DOHH2 (cell line): ENCODE results near the gene EPB41L4B.
A peak's percentile ranks its signal among the peaks of the same experiment; 100 is the strongest.

Experiments
- H3F3A ChIP-seq: fragments of 200-600 bp; sonication (generic), shearing (Covaris generic); 2 replicates; pipeline ENCODE4 v1.6.0; 2016; ENCODE audit warnings: antibody characterized with exemption, mild to moderate bottlenecking; ENCODE audit not compliant: control insufficient read depth, insufficient read depth
- H3K27ac ChIP-seq: fragments of 200-600 bp; sonication (generic); 2 replicates; pipeline ENCODE4 v1.5.1; 2014; ENCODE audit warnings: low read depth, mild to moderate bottlenecking, low read length, moderate library complexity
- H3K27me3 ChIP-seq: fragments of 200-600 bp; sonication (generic); 2 replicates; pipeline ENCODE4 v1.6.1; 2014; ENCODE audit warnings: mild to moderate bottlenecking, low read length, mixed read lengths; ENCODE audit not compliant: control insufficient read depth
- H3K36me3 ChIP-seq: fragments of 200-600 bp; sonication (generic); 2 replicates; pipeline ENCODE4 v1.6.1; 2014; ENCODE audit warnings: mild to moderate bottlenecking, low read length, moderate library complexity, mixed read lengths; ENCODE audit not compliant: control insufficient read depth
- H3K4me1 ChIP-seq: fragments of 200-600 bp; sonication (generic); 2 replicates; pipeline ENCODE4 v1.6.1; 2014; ENCODE audit warnings: mild to moderate bottlenecking, low read length, mixed read lengths; ENCODE audit not compliant: control insufficient read depth
- H3K4me2 ChIP-seq: fragments of 200-600 bp; sonication (generic); 2 replicates; pipeline ENCODE4 v1.6.0; 2014; ENCODE audit warnings: mild to moderate bottlenecking, low read length, moderate library complexity
- H3K4me3 ChIP-seq: fragments of 200-600 bp; sonication (generic); 2 replicates; pipeline ENCODE4 v1.5.1; 2014; ENCODE audit warnings: mild to moderate bottlenecking, low read length, mixed read lengths
- H3K79me2 ChIP-seq: fragments of 200-600 bp; sonication (generic); 2 replicates; pipeline ENCODE4 v1.6.1; 2014; ENCODE audit warnings: mild to moderate bottlenecking, low read length, mixed read lengths; ENCODE audit not compliant: control insufficient read depth
- H3K9me2 ChIP-seq: fragments of 200-600 bp; sonication (generic); replicated peaks from 2 replicates; pipeline ENCODE4 v1.6.1; 2014; ENCODE audit warnings: mild to moderate bottlenecking, low read length, mixed read lengths; ENCODE audit not compliant: control insufficient read depth
- H3K9me3 ChIP-seq: fragments of 200-600 bp; sonication (generic); 2 replicates; pipeline ENCODE4 v1.6.1; 2014; ENCODE audit warnings: antibody characterized with exemption, low read length, mixed read lengths; ENCODE audit not compliant: control insufficient read depth, insufficient read depth
- H4K20me1 ChIP-seq: fragments of 200-600 bp; sonication (generic); 2 replicates; pipeline ENCODE4 v1.6.0; 2014; ENCODE audit warnings: low read depth, mild to moderate bottlenecking, antibody characterized with exemption, low read length, moderate library complexity; ENCODE audit not compliant: control insufficient read depth, insufficient read depth
- EZH2phosphoT487 ChIP-seq: fragments of 200-600 bp; sonication (generic); IDR thresholded peaks from 2 replicates; pipeline ENCODE4 v1.6.1; 2017; ENCODE audit warnings: borderline replicate concordance, mild to moderate bottlenecking, antibody characterized with exemption, low read length, moderate library complexity, mixed read lengths
- TF ChIP-seq, protein P1 (sequence below): fragments of 200-600 bp; sonication (generic); IDR thresholded peaks from one replicate; pipeline ENCODE4 v1.5.1; 2014; ENCODE audit warnings: antibody characterized with exemption, mild to moderate bottlenecking, low read depth, low read length; ENCODE audit not compliant: poor library complexity, severe bottlenecking

Gene EPB41L4B

DNA sequence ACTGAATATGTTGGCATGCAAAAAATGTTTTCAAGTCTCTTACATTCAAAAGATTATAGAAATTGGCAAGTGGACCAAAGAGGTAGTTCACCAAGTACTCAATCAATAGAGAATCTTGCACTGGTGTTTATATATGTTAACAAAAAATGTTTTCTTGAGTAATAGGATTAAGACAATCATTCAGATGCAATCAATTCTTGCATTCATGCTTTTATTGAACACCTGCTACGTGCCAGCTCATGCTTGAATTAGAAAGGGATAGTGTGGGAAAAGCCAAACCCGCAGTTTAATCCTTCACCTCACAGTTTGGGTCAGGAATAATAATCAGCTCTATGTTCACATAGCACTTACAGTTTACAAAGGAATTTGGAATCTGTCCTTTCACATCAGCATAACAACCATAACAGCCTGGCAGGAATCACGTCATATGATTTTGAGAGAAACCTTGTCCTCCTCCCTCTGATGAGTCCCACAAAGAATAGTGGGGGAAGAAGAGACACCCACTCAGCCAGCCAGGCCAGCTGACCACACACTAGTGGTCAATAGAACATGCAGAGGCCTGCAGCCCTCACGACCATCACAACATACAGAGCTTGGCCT, 117.0 kb downstream of the EPB41L4B start:
- no peak overlapping the region for H3K27ac ChIP-seq
- no peak overlapping the region for H3K4me3 ChIP-seq
- TF ChIP-seq EZH2phosphoT487: no peak
- TF ChIP-seq, protein P1, sequence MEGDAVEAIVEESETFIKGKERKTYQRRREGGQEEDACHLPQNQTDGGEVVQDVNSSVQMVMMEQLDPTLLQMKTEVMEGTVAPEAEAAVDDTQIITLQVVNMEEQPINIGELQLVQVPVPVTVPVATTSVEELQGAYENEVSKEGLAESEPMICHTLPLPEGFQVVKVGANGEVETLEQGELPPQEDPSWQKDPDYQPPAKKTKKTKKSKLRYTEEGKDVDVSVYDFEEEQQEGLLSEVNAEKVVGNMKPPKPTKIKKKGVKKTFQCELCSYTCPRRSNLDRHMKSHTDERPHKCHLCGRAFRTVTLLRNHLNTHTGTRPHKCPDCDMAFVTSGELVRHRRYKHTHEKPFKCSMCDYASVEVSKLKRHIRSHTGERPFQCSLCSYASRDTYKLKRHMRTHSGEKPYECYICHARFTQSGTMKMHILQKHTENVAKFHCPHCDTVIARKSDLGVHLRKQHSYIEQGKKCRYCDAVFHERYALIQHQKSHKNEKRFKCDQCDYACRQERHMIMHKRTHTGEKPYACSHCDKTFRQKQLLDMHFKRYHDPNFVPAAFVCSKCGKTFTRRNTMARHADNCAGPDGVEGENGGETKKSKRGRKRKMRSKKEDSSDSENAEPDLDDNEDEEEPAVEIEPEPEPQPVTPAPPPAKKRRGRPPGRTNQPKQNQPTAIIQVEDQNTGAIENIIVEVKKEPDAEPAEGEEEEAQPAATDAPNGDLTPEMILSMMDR: no peak
- H3K27me3 ChIP-seq: peaks cover 8% of the 10 kb centered on the region
- H3K4me1 ChIP-seq: no peaks in the 10 kb centered on the region
- no peaks in the 10 kb centered on the region for H4K20me1 ChIP-seq
- no peaks in the 10 kb centered on the region for H3K79me2 ChIP-seq
- no peaks in the 10 kb centered on the region for H3K9me3 ChIP-seq
- no peaks in the 10 kb centered on the region for H3F3A ChIP-seq
- H3K9me2 ChIP-seq: no peaks in the 10 kb centered on the region
- H3K4me2 ChIP-seq: no peak overlapping the region
- H3K36me3 ChIP-seq: no peaks in the 10 kb centered on the region

DNA sequence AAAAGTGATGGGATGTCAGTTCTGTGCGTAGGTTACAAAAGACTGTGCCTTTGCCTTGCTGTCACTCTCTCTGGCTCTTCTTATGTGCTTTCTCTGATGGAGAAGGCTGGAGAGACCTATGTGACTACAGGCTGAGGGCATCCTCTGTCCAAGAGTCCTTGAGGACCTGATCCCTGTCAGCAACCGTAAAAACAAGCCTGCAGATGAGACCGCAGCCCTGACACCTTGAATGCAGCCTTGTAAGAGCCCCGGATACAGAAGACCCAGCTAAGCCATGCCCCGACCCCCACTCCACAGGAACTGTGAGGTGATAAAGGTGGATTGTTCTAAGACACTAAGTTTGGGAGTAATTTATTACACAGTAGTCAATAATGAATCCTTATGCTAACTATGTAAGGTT, 121.2 kb downstream of the EPB41L4B start:
- no peak for TF ChIP-seq EZH2phosphoT487
- TF ChIP-seq, protein P1: no peak
- Histone ChIP-seq H3K9me2 (no peaks in the 10 kb centered on the region), H3K4me2 (no peak overlapping the region), H3K36me3 (no peaks in the 10 kb centered on the region), H3K27ac (no peak overlapping the region), H3K4me3 (no peak overlapping the region), H3K4me1 (no peaks in the 10 kb centered on the region), H3K27me3 (peaks cover 8% of the 10 kb centered on the region; the same call in 1 of the 2 replicates), H3K79me2 (no peaks in the 10 kb centered on the region), H3F3A (no peaks in the 10 kb centered on the region), H3K9me3 (no peaks in the 10 kb centered on the region), H4K20me1 (no peaks in the 10 kb centered on the region)

DNA sequence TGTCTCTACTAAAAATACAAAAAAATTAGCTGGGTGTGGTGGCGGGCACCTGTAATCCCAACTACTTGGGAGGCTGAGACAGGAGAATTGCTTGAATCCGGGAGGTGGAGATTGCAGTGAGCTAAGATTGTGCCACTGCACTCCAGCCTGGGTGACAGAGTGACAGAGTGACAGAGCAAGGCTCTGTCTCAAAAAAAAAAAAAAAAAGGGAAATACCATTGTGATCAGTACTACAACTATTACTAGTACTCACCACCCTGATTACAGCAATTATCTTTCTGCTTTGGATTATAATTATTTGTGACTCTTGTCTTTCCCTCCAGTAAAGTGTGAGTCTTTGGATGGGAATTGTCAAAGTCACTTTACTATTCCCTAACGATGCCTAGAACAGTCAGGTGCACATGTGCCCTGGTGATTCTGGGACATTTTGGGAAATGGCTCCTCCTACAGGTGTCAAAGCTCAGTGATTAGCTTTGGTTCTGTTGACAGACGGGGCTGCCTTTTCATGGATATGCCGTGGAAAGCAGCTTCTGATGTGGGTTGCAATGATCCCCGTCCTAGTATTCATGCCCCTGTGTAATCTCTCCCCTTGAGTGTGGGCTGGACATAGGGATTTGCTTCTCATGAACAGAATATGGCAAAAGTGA, 122.0 kb downstream of the EPB41L4B start:
- Histone ChIP-seq H3K4me2 (no peak overlapping the region), H3K27ac (no peak overlapping the region), H3K36me3 (no peaks in the 10 kb centered on the region), H3K4me1 (no peaks in the 10 kb centered on the region), H3K27me3 (peaks cover 8% of the 10 kb centered on the region; the same call in 1 of the 2 replicates), H3F3A (no peaks in the 10 kb centered on the region), H3K9me2 (no peaks in the 10 kb centered on the region), H3K4me3 (no peak overlapping the region), H4K20me1 (no peaks in the 10 kb centered on the region), H3K9me3 (no peaks in the 10 kb centered on the region), H3K79me2 (no peaks in the 10 kb centered on the region)
- TF ChIP-seq EZH2phosphoT487: no peak
- TF ChIP-seq, protein P1: peak; percentile 13
